Body of pancreas (tissue), 4 donors: ENCODE measurements around the gene MED31. TPM values are rescaled to one million over a fixed set of nuclear protein-coding genes. Genes with fewer than 3 reads are reported as not detected.

Source experiments
- ATAC-seq: fragments of 150-250 bp; one replicate; pipeline ENCODE4 v1.9.1; 2016
- DNase-seq, 4 donors: peaks; one replicate each; pipeline ENCODE4 v3.0.0-alpha.2; 2019
- H3K27ac ChIP-seq, 4 donors: fragments of 200-600 bp; sonication (generic); 1 replicate in 3 of 4; 2 replicates in 1 of 4; pipeline versions ENCODE4 v1.5.1 to v1.6.1; 2016 to 2019; ENCODE audit warnings: mild to moderate bottlenecking in 1 of 4, mixed read lengths in 1 of 4, moderate library complexity in 1 of 4
- H3K27me3 ChIP-seq, 2 donors: fragments of 200-600 bp; sonication (generic); one replicate each; pipeline ENCODE4 v1.6.0; 2016; ENCODE audit warnings: mild to moderate bottlenecking in 1 of 2
- H3K36me3 ChIP-seq, 2 donors: fragments of 200-600 bp; sonication (generic); replicated peaks in 1 of 2; 2 replicates each; pipeline ENCODE4 v1.5.1; 2016; ENCODE audit warnings: low read depth in 2 of 2; ENCODE audit not compliant: insufficient read depth in 1 of 2
- H3K4me1 ChIP-seq: fragments of 200-600 bp; sonication (generic); one replicate; pipeline ENCODE4 v1.6.0; 2016
- H3K4me3 ChIP-seq, 2 donors: fragments of 200-600 bp; sonication (generic); 1 replicate in 1 of 2; 2 replicates in 1 of 2; pipeline ENCODE4 v1.5.1; 2016 to 2019
- H3K9me3 ChIP-seq, 3 donors: fragments of 200-600 bp; sonication (generic); 1 replicate in 2 of 3; 2 replicates in 1 of 3; pipeline ENCODE4 v1.5.1; 2016
- POLR2A ChIP-seq, 3 donors: fragments of 450-650 bp; IDR thresholded peaks; one replicate each; pipeline ENCODE4 v1.6.1; 2016; ENCODE audit warnings: antibody characterized with exemption in 3 of 3, mild to moderate bottlenecking in 2 of 3
- WGBS, 2 donors: methylation state at CpG; one replicate each; pipeline ENCODE4 v1.1.5; 2017; 5-methylcytosine and 5-hydroxymethylcytosine counted together
- intact Hi-C: fragments of 100-400 bp; cut with DNase I; formaldehyde crosslinking; loops from one replicate; pipeline ENCODE4 v1.15.1; 2023
- total RNA-seq, 2 donors: library from RNA; depleted of rRNA; stranded (reverse); fragments of >200 nt; gene quantifications; one replicate each; pipeline ENCODE4 v1.1.0, GENCODE V29; 2016
- TF ChIP-seq, protein P1 (sequence below), 7 experiments: fragments of 450-650 bp in 4 of 7; fragments of 200-600 bp in 3 of 7; sonication (generic) in 3 of 7; IDR thresholded peaks; one replicate each; pipeline ENCODE4 v1.5.1; 2016 to 2019; ENCODE audit warnings: antibody characterized with exemption in 7 of 7

Gene MED31
- total RNA-seq, 2 donors from 2014 or later = 6.2 to 9.9 TPM

- no peaks in the 10 kb centered on the region for H3K4me1 ChIP-seq
- intact Hi-C loops = no loop called here
- no peak for DNase-seq
- H3K27ac ChIP-seq = no peak overlapping the region
- no peak overlapping the region for H3K4me3 ChIP-seq
- no peaks in the 10 kb centered on the region for H3K27me3 ChIP-seq
- no peaks in the 10 kb centered on the region for H3K9me3 ChIP-seq
- WGBS, 2 donors = 89 to 94% methylated on average over 6 of the region's 6 CpGs
- TF ChIP-seq POLR2A (IDR thresholded peaks at IDR 0.05) = no peak
- TF ChIP-seq, protein P1, sequence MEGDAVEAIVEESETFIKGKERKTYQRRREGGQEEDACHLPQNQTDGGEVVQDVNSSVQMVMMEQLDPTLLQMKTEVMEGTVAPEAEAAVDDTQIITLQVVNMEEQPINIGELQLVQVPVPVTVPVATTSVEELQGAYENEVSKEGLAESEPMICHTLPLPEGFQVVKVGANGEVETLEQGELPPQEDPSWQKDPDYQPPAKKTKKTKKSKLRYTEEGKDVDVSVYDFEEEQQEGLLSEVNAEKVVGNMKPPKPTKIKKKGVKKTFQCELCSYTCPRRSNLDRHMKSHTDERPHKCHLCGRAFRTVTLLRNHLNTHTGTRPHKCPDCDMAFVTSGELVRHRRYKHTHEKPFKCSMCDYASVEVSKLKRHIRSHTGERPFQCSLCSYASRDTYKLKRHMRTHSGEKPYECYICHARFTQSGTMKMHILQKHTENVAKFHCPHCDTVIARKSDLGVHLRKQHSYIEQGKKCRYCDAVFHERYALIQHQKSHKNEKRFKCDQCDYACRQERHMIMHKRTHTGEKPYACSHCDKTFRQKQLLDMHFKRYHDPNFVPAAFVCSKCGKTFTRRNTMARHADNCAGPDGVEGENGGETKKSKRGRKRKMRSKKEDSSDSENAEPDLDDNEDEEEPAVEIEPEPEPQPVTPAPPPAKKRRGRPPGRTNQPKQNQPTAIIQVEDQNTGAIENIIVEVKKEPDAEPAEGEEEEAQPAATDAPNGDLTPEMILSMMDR (IDR thresholded peaks at IDR 0.05) = no peak
- peaks cover 3 to 20% of the 10 kb centered on the region in 2 donors for H3K36me3 ChIP-seq
- no peak for ATAC-seq
Observed at GRCh38 chr17:6605142-6605541, 46.3 kb downstream of the MED31 start.

DNA sequence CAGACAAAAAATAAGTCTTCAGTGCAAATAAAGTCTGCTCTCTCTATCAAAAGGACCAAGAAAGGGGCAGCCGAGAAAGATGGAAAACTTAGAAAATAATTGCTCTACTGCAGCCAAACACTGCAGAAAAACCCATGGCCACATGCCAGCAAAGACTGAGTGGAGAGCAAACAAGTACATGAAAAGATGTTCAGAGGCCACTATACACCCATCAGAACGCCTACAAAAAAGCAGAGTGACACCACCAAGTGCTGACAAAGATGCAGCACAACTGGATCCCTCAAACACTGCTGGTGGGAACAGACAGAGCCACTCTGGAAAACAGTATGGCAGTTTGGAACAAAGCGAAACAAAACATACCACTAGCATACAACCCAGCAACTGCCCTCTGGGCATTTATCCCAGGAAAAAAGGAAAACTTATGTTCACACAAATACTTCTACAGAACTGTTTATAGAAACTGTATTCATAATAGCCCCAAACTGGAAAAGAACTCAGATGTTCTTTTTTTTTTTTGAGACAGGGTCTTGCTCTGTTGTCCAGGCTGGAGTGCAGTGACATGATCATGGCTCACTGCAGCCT, 47.6 kb downstream of the MED31 start:
- H3K4me1 ChIP-seq = peaks cover 3% of the 10 kb centered on the region
- H3K27me3 ChIP-seq = no peaks in the 10 kb centered on the region
- TF ChIP-seq, protein P1 (IDR thresholded peaks at IDR 0.05) = no peak
- TF ChIP-seq POLR2A (IDR thresholded peaks at IDR 0.05) = no peak
- no peak overlapping the region for H3K4me3 ChIP-seq
- no peak overlapping the region for H3K27ac ChIP-seq
- H3K9me3 ChIP-seq = no peaks in the 10 kb centered on the region
- DNase-seq = peak in 2 of 4 donors; percentile 11 to 15
- WGBS, 2 donors = 64 to 81% methylated on average over 3 of the region's 3 CpGs
- intact Hi-C loops = no loop called here
- peaks cover 0 to 12% of the 10 kb centered on the region in 2 donors for H3K36me3 ChIP-seq
- no peak for ATAC-seq

- H3K4me1 ChIP-seq = peaks cover 16% of the 10 kb centered on the region
- no peak overlapping the region for H3K27ac ChIP-seq
- no peak overlapping the region for H3K4me3 ChIP-seq
- no peaks in the 10 kb centered on the region for H3K27me3 ChIP-seq
- DNase-seq (no peak), ATAC-seq (no peak)
- 91 to 93% methylated on average over 2 of the region's 2 CpGs for WGBS, 2 donors
- H3K9me3 ChIP-seq = no peaks in the 10 kb centered on the region
- intact Hi-C loops = no loop called here
- peaks cover 0 to 9% of the 10 kb centered on the region in 2 donors for H3K36me3 ChIP-seq
- TF ChIP-seq, protein P1 (IDR thresholded peaks at IDR 0.05) = no peak
- TF ChIP-seq POLR2A (IDR thresholded peaks at IDR 0.05) = no peak
Observed at GRCh38 chr17:6602141-6602540, 49.3 kb downstream of the MED31 start.

GRCh38 chr17:6599364-6599763, 52.0 kb downstream of the MED31 start:
- DNase-seq (no peak), ATAC-seq (no peak)
- Histone ChIP-seq H3K4me1 (peaks cover 16% of the 10 kb centered on the region), H3K27ac (peak overlapping the region in 1 of 4 donors; percentile 14), H3K36me3 (peaks cover 0 to 3% of the 10 kb centered on the region in 2 donors), H3K4me3 (no peak overlapping the region), H3K9me3 (no peaks in the 10 kb centered on the region), H3K27me3 (no peaks in the 10 kb centered on the region)
- intact Hi-C loops = no loop called here
- no peak for TF ChIP-seq POLR2A (IDR thresholded peaks at IDR 0.05)
- TF ChIP-seq, protein P1 (IDR thresholded peaks at IDR 0.05) = no peak

DNA sequence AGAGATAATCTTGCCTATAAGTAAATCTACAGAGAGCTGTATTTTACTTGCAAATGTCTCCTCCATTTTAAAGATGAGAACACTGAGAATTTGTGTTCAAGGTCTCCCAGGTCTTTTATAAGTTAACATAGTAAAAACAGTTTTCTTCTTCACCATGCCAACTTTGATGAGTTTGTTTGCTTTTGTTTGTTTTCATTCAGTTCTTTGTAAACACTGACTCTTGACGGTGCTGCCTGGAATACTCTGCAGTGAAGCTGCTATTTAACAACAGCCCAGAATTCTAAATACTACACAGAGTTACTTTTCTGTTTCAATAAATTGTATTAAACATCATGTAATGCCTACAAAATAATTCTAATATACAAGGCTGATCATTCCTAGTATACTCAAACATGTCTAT, 53.7 kb downstream of the MED31 start:
- Histone ChIP-seq H3K4me3 (no peak overlapping the region), H3K27me3 (no peaks in the 10 kb centered on the region), H3K36me3 (peaks cover 0 to 3% of the 10 kb centered on the region in 2 donors), H3K27ac (no peak overlapping the region), H3K4me1 (peaks cover 16% of the 10 kb centered on the region), H3K9me3 (no peaks in the 10 kb centered on the region)
- ATAC-seq (no peak), DNase-seq (no peak)
- TF ChIP-seq, protein P1 (IDR thresholded peaks at IDR 0.05) = no peak
- TF ChIP-seq POLR2A (IDR thresholded peaks at IDR 0.05) = no peak
- 14 to 35% methylated on average over 1 of the region's 1 CpG for WGBS, 2 donors
- intact Hi-C loops = no loop called here
